ENCODE measurements around the gene SYNE2.

SYNE2 gene

GRCh38 chr14:63910583-63911363, 58.0 kb downstream of the SYNE2 start:
- no peak overlapping the region for H3K4me3 ChIP-seq (ENCODE audit: low read depth, low read length)
- TF ChIP-seq CTCF (IDR thresholded peaks at IDR 0.05; ENCODE audit: low read depth, low read length, missing control alignments) = no peak
- no peaks in the 10 kb centered on the region for H3K36me3 ChIP-seq (replicated peaks)
- in situ Hi-C loops (cut with HindIII; ENCODE audit: low pct_ligation_motif_present, low sequenced_read_pairs) = no loop called here
- H3K27me3 ChIP-seq (replicated peaks) = no peaks in the 10 kb centered on the region
- H3K27ac ChIP-seq = no peak overlapping the region
- no peak for DNase-seq

DNA sequence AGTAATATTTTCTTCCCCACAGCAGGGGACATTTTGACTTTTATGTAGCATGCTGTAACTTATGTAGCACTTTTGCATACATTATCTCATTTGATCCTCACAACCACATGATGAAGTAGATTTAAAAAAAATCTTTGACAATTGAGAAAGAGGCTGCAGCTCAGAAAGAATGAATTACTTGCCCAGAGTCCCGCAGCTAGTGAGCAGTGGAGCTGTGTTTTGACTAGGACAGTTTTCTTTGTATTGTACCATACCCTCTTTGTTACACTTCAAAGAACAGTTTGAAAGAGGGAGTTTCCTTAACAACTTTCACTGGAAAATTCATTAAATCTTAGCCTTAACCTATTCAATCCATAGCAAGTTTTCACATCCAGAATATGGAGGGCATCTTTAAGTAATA, 58.6 kb downstream of the SYNE2 start:
- Histone ChIP-seq H3K27me3 (replicated peaks) (no peaks in the 10 kb centered on the region), H3K4me3 (ENCODE audit: low read depth, low read length) (no peak overlapping the region)
- no peak for DNase-seq

GRCh38 chr14:63912286-63912685, 59.5 kb downstream of the SYNE2 start:
- Histone ChIP-seq H3K36me3 (replicated peaks) (no peaks in the 10 kb centered on the region), H3K4me3 (ENCODE audit: low read depth, low read length) (no peak overlapping the region), H3K27me3 (replicated peaks) (no peaks in the 10 kb centered on the region), H3K27ac (no peak overlapping the region)
- DNase-seq = no peak
- TF ChIP-seq CTCF (IDR thresholded peaks at IDR 0.05; ENCODE audit: low read depth, low read length, missing control alignments) = no peak
- in situ Hi-C loops (cut with HindIII; ENCODE audit: low pct_ligation_motif_present, low sequenced_read_pairs) = no loop called here

More for the DNA sequence above, 58.6 kb downstream of the SYNE2 start:
- H3K36me3 ChIP-seq (replicated peaks) = no peaks in the 10 kb centered on the region
- in situ Hi-C loops (cut with HindIII; ENCODE audit: low pct_ligation_motif_present, low sequenced_read_pairs) = no loop called here
- no peak overlapping the region for H3K27ac ChIP-seq
- TF ChIP-seq CTCF (IDR thresholded peaks at IDR 0.05; ENCODE audit: low read depth, low read length, missing control alignments) = no peak

GRCh38 chr14:63918411-63918810, 65.6 kb downstream of the SYNE2 start:
- no peak overlapping the region for H3K4me3 ChIP-seq (ENCODE audit: low read depth, low read length)
- H3K27me3 ChIP-seq (replicated peaks) = no peaks in the 10 kb centered on the region
- no peak for DNase-seq
- H3K36me3 ChIP-seq (replicated peaks) = no peaks in the 10 kb centered on the region
- no peak for TF ChIP-seq CTCF (IDR thresholded peaks at IDR 0.05; ENCODE audit: low read depth, low read length, missing control alignments)
- in situ Hi-C loops (cut with HindIII; ENCODE audit: low pct_ligation_motif_present, low sequenced_read_pairs) = no loop called here
- no peak overlapping the region for H3K27ac ChIP-seq

DNA sequence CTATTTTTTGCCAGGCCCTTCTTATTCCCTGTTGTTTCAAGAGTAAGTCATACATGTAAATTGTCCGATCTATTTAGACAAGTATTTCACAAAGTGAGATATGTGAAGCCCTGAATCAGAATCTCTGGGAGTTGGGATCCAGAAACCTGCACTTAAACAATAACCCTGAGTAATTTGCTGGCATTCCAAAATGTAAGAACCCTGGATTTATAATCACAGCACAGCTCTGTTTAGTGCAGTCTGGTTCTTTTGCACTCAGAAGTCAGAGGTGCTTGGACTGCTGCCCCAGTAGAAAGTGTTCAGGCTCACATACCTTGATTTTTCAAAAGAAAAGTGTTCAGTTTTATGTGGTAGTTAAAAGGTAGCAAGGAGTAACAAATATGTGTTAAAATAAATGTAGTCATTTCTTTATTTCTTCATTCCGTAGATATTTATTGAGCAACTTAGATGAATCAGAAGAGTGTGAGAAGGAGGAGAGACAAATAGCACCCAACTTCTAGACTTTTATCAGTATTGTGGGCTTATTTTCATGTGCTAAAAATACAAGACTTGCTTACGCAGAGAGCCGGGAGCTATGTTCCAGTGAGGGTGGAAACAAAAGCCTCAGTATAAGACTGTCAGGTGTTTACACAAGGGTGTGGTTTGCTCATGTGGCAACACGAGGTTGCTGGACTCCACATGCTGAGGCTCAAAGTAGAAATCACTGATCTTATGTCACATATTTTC, 70.1 kb downstream of the SYNE2 start:
- peak; percentile 57 for DNase-seq
- TF ChIP-seq CTCF (IDR thresholded peaks at IDR 0.05; ENCODE audit: low read depth, low read length, missing control alignments) = no peak
- Histone ChIP-seq H3K4me3 (ENCODE audit: low read depth, low read length) (no peak overlapping the region), H3K27me3 (replicated peaks) (no peaks in the 10 kb centered on the region), H3K27ac (no peak overlapping the region), H3K36me3 (replicated peaks) (no peaks in the 10 kb centered on the region)
- in situ Hi-C loops (cut with HindIII; ENCODE audit: low pct_ligation_motif_present, low sequenced_read_pairs) = no loop called here
